Mesendoderm (in vitro differentiated cells): ENCODE data around the gene MTERF1.

Experiments used
- DNase-seq: peaks from one replicate; pipeline ENCODE4 v3.0.0; 2013
- H2AK5ac ChIP-seq: 2 replicates; pipeline ENCODE4 v1.6.1; 2013; ENCODE audit warnings: low read length, inconsistent platforms
- H2BK120ac ChIP-seq: 2 replicates; pipeline ENCODE4 v1.6.1; 2013; ENCODE audit warnings: low read depth, mild to moderate bottlenecking, low read length, moderate library complexity, mixed read lengths
- H2BK15ac ChIP-seq: replicated peaks from 2 replicates; pipeline ENCODE4 v1.6.1; 2013; ENCODE audit warnings: low read depth, mild to moderate bottlenecking, moderate library complexity
- H2BK5ac ChIP-seq: 2 replicates; pipeline ENCODE4 v1.6.1; 2013; ENCODE audit warnings: low read length, inconsistent platforms
- H3K18ac ChIP-seq: 2 replicates; pipeline ENCODE4 v1.6.1; 2013; ENCODE audit warnings: mild to moderate bottlenecking, low read length, mixed read lengths
- H3K23ac ChIP-seq: one replicate; pipeline ENCODE4 v1.6.1; 2013; ENCODE audit warnings: low read length
- H3K27ac ChIP-seq: 2 replicates; pipeline ENCODE4 v1.5.1; 2013; ENCODE audit warnings: low read depth, mild to moderate bottlenecking, inconsistent platforms, low read length, moderate library complexity
- H3K27me3 ChIP-seq: 2 replicates; pipeline ENCODE4 v1.6.1; 2013; ENCODE audit warnings: low read length, control low read depth, mild to moderate bottlenecking, inconsistent platforms; ENCODE audit not compliant: insufficient read depth, poor library complexity
- H3K36me3 ChIP-seq: 2 replicates; pipeline ENCODE4 v1.6.1; 2013; ENCODE audit warnings: low read length, inconsistent platforms; ENCODE audit not compliant: control insufficient read depth, insufficient read depth
- H3K4ac ChIP-seq: one replicate; pipeline ENCODE4 v1.6.1; 2013; ENCODE audit warnings: low read depth, mild to moderate bottlenecking, low read length, moderate library complexity
- H3K4me1 ChIP-seq: 2 replicates; pipeline ENCODE4 v1.6.1; 2013; ENCODE audit warnings: low read depth, low read length, inconsistent platforms; ENCODE audit not compliant: control insufficient read depth
- H3K4me2 ChIP-seq: 2 replicates; pipeline ENCODE4 v1.6.1; 2013; ENCODE audit warnings: low read length
- H3K4me3 ChIP-seq: 2 replicates; pipeline ENCODE4 v1.5.1; 2013; ENCODE audit warnings: mild to moderate bottlenecking, low read length
- H3K56ac ChIP-seq: one replicate; pipeline ENCODE4 v1.6.1; 2013; ENCODE audit warnings: low read length
- H3K79me1 ChIP-seq: 2 replicates; pipeline ENCODE4 v1.6.1; 2013; ENCODE audit warnings: low read length, inconsistent platforms
- H3K79me2 ChIP-seq: 2 replicates; pipeline ENCODE4 v1.6.1; 2013; ENCODE audit warnings: mild to moderate bottlenecking, low read length; ENCODE audit not compliant: control insufficient read depth, insufficient read depth
- H3K9ac ChIP-seq: 2 replicates; pipeline ENCODE4 v1.6.1; 2013; ENCODE audit warnings: low read length, inconsistent platforms
- H4K5ac ChIP-seq: one replicate; pipeline ENCODE4 v1.6.1; 2013; ENCODE audit warnings: low read length
- H4K8ac ChIP-seq: one replicate; pipeline ENCODE4 v1.6.1; 2013; ENCODE audit warnings: low read depth, mild to moderate bottlenecking, control low read depth, low read length, moderate library complexity
- WGBS: extraction: QIAGEN DNeasy Blood & Tissue Kit; methylation state at CpG from one replicate; pipeline ENCODE4 v1.1.7; 2013; ENCODE audit warnings: low lambda C conversion rate, missing lambda C conversion rate; ENCODE audit not compliant: insufficient coverage; ENCODE audit errors: extremely low coverage; 5-methylcytosine and 5-hydroxymethylcytosine counted together

Gene MTERF1

DNA sequence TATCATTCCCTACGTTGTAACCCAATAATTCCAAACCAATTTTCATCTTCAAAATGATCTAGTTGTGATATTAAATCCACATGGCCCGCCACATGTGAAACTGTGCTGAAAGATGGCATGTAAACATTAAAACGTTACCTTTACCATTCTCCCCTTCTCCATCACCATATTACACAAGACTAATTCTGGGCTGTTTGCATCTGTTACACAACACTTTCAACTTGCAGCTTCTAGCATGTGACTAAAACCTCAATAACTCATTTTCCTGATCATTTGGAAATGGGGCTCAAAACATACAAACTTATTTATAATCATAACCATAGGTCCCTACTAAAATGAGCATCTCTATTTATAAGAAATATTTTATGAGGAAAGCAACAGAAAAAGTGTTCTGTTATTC lies 4.7 kb downstream of the MTERF1 start:
- DNase-seq: no peak
- Histone ChIP-seq H3K56ac (no peak overlapping the region), H3K79me1 (peaks cover 13% of the 10 kb centered on the region), H3K4me1 (no peaks in the 10 kb centered on the region), H4K5ac (no peak overlapping the region), H3K9ac (no peak overlapping the region), H2AK5ac (no peak overlapping the region), H3K4me2 (no peak overlapping the region), H2BK15ac (no peak overlapping the region), H3K18ac (no peak overlapping the region), H3K27ac (no peak overlapping the region), H3K4me3 (no peak overlapping the region), H4K8ac (no peak overlapping the region), H3K79me2 (peaks cover 5% of the 10 kb centered on the region), H3K36me3 (no peaks in the 10 kb centered on the region), H3K4ac (no peak overlapping the region), H3K27me3 (no peaks in the 10 kb centered on the region), H3K23ac (no peak overlapping the region), H2BK5ac (no peak overlapping the region), H2BK120ac (no peak overlapping the region)
- WGBS: 100% methylated on average over 1 of the region's 3 CpGs

DNA sequence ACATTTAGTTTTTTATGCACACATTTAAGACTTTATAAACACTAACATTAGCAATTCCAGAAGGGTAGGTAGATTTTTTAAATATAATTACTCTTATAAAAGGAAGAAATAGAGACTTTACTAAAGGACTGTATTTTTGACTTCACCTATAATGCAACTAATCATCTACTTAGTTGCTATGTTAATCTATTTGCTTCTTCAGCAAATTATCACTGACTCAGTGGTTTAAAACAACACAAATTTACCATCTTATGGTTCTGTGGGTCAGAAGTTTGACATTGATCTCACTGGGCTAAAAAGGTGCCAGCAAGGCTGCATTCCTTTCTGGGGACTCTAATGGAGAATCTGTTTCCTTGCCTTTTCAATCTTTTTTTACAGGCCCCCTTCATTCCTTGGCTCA lies 7.6 kb downstream of the MTERF1 start:
- Histone ChIP-seq H3K27me3 (no peaks in the 10 kb centered on the region), H2BK5ac (no peak overlapping the region), H2AK5ac (no peak overlapping the region), H3K36me3 (no peaks in the 10 kb centered on the region), H3K4me3 (no peak overlapping the region), H2BK120ac (no peak overlapping the region), H3K4me2 (no peak overlapping the region), H3K9ac (no peak overlapping the region), H3K56ac (no peak overlapping the region), H3K23ac (no peak overlapping the region), H3K79me2 (peaks cover 1% of the 10 kb centered on the region), H3K4ac (no peak overlapping the region), H3K79me1 (peaks cover 5% of the 10 kb centered on the region), H4K5ac (no peak overlapping the region), H3K18ac (no peak overlapping the region), H3K4me1 (no peaks in the 10 kb centered on the region), H3K27ac (no peak overlapping the region), H4K8ac (no peak overlapping the region), H2BK15ac (no peak overlapping the region)
- no peak for DNase-seq

- no peak overlapping the region for H3K56ac ChIP-seq
- no peaks in the 10 kb centered on the region for H3K4me1 ChIP-seq
- no peak overlapping the region for H2AK5ac ChIP-seq
- no peak overlapping the region for H3K4ac ChIP-seq
- no peak overlapping the region for H3K18ac ChIP-seq
- peaks cover 4% of the 10 kb centered on the region for H3K79me1 ChIP-seq
- no peak overlapping the region for H3K23ac ChIP-seq
- no peak overlapping the region for H3K4me2 ChIP-seq
- no peak overlapping the region for H2BK5ac ChIP-seq
- no peak for DNase-seq
- no peak overlapping the region for H2BK15ac ChIP-seq
- no peak overlapping the region for H4K5ac ChIP-seq
- no peak overlapping the region for H3K9ac ChIP-seq
- no peak overlapping the region for H4K8ac ChIP-seq
- H3K4me3 ChIP-seq: no peak overlapping the region
- peaks cover 1% of the 10 kb centered on the region for H3K79me2 ChIP-seq
- H3K27me3 ChIP-seq: no peaks in the 10 kb centered on the region
- H3K36me3 ChIP-seq: no peaks in the 10 kb centered on the region
- no peak overlapping the region for H2BK120ac ChIP-seq
- no peak overlapping the region for H3K27ac ChIP-seq
Observed at GRCh38 chr7:91872069-91872468, 8.4 kb downstream of the MTERF1 start.

DNA sequence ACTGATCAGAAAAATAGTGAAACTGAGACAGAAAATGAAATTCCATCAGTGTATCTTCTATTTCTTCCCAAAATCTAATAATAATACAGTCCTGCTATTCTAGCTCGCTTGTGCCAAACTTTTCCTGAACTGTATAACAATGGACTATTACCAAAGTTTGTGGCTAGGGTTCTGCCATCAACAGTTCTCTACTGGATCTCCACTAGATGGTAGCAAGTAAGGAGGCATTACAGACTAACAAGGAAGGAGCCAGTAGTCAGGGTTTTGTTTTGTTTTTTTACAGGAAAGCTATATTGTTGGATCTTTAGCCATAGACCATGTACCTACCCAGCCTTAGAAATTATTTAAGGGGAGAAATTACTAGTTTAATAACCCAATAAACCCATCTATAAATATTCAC lies 10.8 kb downstream of the MTERF1 start:
- Histone ChIP-seq H3K4me1 (no peaks in the 10 kb centered on the region), H3K27me3 (no peaks in the 10 kb centered on the region), H3K4ac (no peak overlapping the region), H3K79me2 (no peaks in the 10 kb centered on the region), H3K79me1 (peaks cover 1% of the 10 kb centered on the region), H2AK5ac (no peak overlapping the region), H4K8ac (no peak overlapping the region), H3K9ac (no peak overlapping the region), H3K56ac (no peak overlapping the region), H3K4me3 (no peak overlapping the region), H3K18ac (no peak overlapping the region), H3K4me2 (no peak overlapping the region), H4K5ac (no peak overlapping the region), H2BK120ac (no peak overlapping the region), H2BK15ac (no peak overlapping the region), H2BK5ac (no peak overlapping the region), H3K27ac (no peak overlapping the region), H3K23ac (no peak overlapping the region), H3K36me3 (no peaks in the 10 kb centered on the region)
- no CpG with 5 or more reads among the region's 1 CpG for WGBS
- DNase-seq: peak; percentile 13

DNA sequence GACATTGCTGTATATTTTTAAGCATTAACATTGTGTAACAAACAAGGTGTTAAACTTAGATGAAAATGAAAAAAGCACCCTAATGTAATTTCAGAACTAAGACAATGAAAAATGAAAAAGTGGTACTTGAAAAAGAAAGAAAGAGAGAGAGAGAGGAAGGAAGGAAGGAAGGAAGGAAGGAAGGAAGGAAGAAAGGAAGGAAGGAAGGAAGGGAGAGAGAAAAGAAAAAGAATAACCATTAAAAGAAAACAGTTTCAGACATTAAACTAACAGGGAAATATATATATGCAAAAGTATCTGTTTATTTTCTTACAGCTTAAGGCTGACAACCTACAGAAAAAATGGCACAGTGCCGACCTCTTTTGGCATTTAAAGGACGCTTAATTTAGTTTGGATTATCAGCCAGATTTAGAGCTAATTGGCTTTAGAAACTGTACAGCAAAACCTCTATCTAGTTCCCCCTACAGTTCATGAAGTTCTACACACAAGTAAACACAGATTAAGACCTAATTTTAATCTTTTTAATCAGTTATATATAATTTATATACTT lies 13.8 kb downstream of the MTERF1 start:
- Histone ChIP-seq H3K56ac (no peak overlapping the region), H2BK120ac (no peak overlapping the region), H3K79me2 (no peaks in the 10 kb centered on the region), H3K4me2 (no peak overlapping the region), H3K4me3 (no peak overlapping the region), H2BK5ac (no peak overlapping the region), H3K23ac (no peak overlapping the region), H4K5ac (no peak overlapping the region), H3K27ac (no peak overlapping the region), H2BK15ac (no peak overlapping the region), H3K9ac (no peak overlapping the region), H3K4me1 (no peaks in the 10 kb centered on the region), H2AK5ac (no peak overlapping the region), H3K79me1 (no peaks in the 10 kb centered on the region), H3K18ac (no peak overlapping the region), H3K27me3 (no peaks in the 10 kb centered on the region), H4K8ac (no peak overlapping the region), H3K4ac (no peak overlapping the region), H3K36me3 (no peaks in the 10 kb centered on the region)
- DNase-seq: no peak
- WGBS: no CpG with 5 or more reads among the region's 2 CpGs

DNA sequence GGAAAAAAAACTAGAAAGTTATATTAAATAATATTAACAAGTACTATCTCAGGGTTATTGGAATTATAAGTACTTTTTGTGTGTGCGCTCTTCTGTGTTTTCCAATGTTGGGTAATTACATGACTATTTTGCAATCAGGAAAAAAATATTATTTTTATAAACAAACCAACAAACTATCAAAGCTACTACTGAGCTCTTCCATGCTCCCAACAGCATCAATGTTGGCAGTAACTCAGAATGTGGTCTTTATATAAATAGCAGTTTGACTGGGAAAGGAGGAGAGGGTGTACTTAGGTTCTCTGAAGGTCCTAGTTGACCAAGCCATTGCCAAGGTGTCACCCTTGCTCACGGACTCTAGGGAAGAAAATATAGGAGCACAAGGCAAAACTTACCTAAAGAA lies 15.0 kb downstream of the MTERF1 start:
- H3K56ac ChIP-seq: no peak overlapping the region
- H3K27me3 ChIP-seq: no peaks in the 10 kb centered on the region
- no peak overlapping the region for H3K27ac ChIP-seq
- no peaks in the 10 kb centered on the region for H3K79me1 ChIP-seq
- H3K9ac ChIP-seq: no peak overlapping the region
- no peak overlapping the region for H3K4me3 ChIP-seq
- no peak overlapping the region for H3K23ac ChIP-seq
- WGBS: no CpG with 5 or more reads among the region's 2 CpGs
- no peak overlapping the region for H3K18ac ChIP-seq
- H4K5ac ChIP-seq: no peak overlapping the region
- no peak overlapping the region for H3K4me2 ChIP-seq
- no peaks in the 10 kb centered on the region for H3K79me2 ChIP-seq
- H3K4ac ChIP-seq: no peak overlapping the region
- H3K4me1 ChIP-seq: no peaks in the 10 kb centered on the region
- H3K36me3 ChIP-seq: no peaks in the 10 kb centered on the region
- H2AK5ac ChIP-seq: no peak overlapping the region
- H4K8ac ChIP-seq: no peak overlapping the region
- DNase-seq: no peak
- no peak overlapping the region for H2BK120ac ChIP-seq
- no peak overlapping the region for H2BK5ac ChIP-seq
- H2BK15ac ChIP-seq: no peak overlapping the region
